ENCODE results near the gene ADGRG7.

- peak; percentile 52 for TF ChIP-seq CTCF (conservative IDR thresholded peaks at IDR 0.05; ENCODE audit: low read depth, low read length)
- no peak for TF ChIP-seq EZH2 (IDR thresholded peaks at IDR 0.05; ENCODE audit: low read length, unreplicated experiment)
- TF ChIP-seq EZH2phosphoT487 (IDR thresholded peaks at IDR 0.05; ENCODE audit: borderline replicate concordance, low read length), result no peak
Measured at GRCh38 chr3:100634493-100635272, 25.3 kb downstream of the ADGRG7 start.

All from PC-3 (cell line).